HG03558 (cell line): ENCODE data around the gene PTGER3.
"Not testable (repeated sequence)": the region's sequence is repeated elsewhere in the genome, so short reads cannot be mapped to it uniquely, and the experiment has no call there.

ENCODE experiments used
- ATAC-seq: cut with Tn5 transposase; IDR thresholded peaks from one replicate; pipeline ENCODE4 v1.9.1; 2021; ENCODE audit warnings: moderate number of reproducible peaks; ENCODE audit not compliant: unreplicated experiment; ENCODE audit errors: extremely low read depth

Gene PTGER3

DNA sequence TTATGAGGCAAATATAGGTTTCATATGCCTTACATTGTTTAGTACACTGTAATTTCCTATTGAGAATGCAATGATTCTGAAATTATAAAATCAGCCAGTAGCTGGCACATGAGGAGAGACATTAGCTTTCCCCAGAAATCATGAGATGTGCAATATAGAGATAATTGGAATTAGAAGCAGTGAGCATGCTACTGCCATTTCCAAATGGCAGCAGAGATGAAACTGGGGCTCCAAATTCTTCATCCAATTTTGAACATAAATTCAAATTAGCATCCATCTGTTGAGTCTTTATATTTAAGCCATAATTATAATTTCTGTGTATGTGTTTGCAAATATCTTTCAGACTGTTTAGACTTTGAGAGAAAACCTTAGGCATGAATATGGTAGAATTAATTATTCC, 28.8 kb downstream of the PTGER3 start:
- ATAC-seq = no peak

- ATAC-seq = no peak
Measured at GRCh38 chr1:71015745-71016144, 31.9 kb downstream of the PTGER3 start.

- no peak for ATAC-seq
Measured at GRCh38 chr1:71014178-71014579, 33.4 kb downstream of the PTGER3 start.

DNA sequence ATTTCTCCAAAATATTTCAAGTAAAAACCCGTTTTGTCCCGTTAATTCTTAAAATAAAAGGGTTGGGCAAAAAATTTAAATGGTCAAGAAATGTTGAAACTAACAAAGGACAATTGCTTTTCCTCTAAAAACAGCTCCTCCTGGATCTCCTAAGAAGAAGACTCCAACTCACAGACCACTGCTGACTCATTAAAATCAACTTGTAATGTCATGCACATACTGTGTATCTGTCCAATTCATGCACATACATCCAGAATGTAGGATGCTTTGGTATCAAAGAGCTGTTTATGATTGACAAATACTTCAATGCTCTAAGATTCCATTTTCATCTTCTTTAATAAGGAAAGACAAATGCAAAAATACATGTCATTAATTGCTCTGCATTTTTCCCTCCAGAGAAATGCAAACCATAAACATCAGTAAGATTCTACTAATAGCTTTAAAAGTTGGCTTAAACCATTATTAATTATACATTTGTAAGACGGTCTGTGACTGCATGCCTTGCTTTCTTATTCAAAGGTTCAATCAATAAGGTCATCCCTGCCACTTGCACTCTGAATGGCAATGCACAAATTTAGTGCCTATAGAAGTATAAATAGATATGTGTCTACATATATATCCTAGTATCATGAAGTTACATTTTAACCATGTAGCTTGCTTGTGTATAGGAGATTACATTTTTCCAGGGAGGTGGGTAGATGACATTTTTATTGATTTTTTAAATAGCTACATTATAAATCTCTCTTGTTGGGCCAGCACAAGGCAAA, 44.7 kb downstream of the PTGER3 start:
- no peak for ATAC-seq

- no peak for ATAC-seq
Measured at GRCh38 chr1:71001624-71002023, 46.0 kb downstream of the PTGER3 start.

- ATAC-seq = no peak
Measured at GRCh38 chr1:70997793-70998192, 49.8 kb downstream of the PTGER3 start.

DNA sequence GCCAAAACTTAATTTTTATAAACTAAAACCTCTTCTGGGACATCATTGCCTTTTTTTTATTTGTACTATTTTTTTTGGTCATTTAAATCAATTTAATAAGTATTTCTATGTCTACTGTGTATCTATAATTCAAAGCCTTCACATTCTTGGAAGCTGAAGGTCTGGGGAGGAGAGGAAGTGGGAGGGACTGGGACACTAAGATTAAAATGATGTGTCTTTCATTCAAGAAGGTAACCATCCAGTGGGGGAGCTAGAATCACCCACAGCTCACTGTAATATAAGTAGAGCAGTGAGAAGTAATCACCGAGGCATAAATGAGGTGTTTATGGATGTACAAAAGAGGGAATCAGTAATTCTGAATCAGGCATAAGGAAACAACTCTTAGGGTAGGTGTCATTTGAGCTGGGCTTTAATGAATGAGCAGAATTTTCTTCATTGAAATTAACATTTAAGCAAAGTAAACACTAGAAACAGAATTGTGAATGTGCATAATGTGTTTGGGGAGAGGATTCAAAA, 52.8 kb downstream of the PTGER3 start:
- no peak for ATAC-seq

DNA sequence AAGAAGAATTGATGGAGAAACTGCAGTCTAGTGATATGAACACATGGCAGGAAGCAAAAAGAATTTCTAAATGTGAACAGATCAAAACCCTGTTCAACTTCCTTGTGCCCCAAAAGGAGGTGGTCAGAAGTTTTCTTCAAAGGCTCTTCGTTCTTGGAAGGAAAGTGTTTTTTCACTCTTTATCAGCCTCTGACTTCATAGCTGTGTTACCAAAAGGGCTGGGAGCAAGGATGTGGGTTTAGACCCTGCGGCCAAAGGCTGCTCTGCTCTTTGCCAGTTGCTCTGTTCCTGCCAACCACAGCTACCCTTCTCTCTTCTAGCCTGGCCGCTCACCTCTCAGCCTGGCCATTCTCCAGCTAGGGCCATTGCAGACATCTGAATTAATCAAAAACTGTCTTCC, 53.8 kb downstream of the PTGER3 start:
- ATAC-seq = no peak

DNA sequence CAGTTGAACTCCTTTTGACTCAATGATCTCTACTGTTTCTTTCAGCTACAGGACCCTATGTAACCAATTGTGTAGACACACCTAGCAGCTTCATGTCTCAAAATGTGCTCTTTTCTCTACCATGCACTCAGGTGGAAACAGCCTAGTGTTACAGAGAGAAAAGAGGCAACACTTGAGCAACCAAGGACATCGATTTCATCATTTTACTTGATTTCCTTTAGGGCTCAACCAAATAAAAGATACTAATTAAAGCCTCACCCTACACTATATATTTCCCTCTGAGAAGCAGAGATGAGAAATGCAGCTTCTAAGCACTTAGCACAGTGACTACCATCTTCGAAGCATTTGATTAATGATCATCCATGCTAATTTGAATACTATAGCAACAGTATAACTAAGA, 55.1 kb downstream of the PTGER3 start:
- no peak for ATAC-seq

- ATAC-seq = no peak
Measured at GRCh38 chr1:70990469-70991253, 57.0 kb downstream of the PTGER3 start.

GRCh38 chr1:70987497-70987896, 60.1 kb downstream of the PTGER3 start:
- ATAC-seq = no peak

DNA sequence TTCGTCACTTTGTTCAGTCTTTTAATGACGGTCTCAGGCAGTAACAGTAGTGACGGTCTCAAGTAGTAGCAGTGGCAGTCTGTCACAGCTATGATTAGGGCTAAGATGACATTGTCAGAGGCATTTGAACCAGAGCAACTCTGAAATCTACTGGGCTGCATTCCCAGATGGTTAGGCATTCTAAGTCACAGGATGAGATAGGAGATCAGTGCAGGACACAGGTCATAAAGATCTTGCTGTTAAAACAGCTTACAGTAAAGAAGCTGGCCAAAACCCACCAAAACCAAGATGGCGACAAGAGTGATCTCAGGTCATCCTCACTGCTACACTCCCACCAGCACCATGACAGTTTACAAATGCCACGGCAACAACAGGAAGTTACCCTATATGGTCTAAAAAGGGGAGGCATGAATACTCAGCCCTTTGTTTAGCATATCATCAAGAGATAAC, 61.8 kb downstream of the PTGER3 start:
- not testable (repeated sequence) for ATAC-seq

GRCh38 chr1:70985278-70985677, 62.3 kb downstream of the PTGER3 start:
- ATAC-seq = not testable (repeated sequence)

GRCh38 chr1:70980361-70980760, 67.3 kb downstream of the PTGER3 start:
- no peak for ATAC-seq

GRCh38 chr1:70979881-70980280, 67.7 kb downstream of the PTGER3 start:
- ATAC-seq = no peak

DNA sequence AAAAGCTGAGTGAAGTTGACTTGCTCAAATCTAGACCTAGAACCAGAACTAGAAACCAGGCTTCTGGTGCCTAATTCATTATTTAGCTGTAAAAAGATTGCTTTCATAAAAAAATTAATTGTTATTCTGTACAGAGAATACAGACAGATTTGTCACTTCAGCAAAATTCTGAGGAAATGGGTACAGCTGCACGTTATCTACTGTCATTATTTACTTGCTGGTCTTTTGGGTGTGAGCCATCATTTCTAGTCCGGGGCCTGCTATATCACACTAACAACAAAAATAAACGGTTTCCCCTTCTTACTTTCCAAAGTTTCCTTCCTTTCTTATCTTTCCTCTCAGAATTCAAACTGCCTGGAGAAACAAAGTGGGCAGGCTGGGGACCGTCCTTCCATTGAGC, 68.3 kb downstream of the PTGER3 start:
- no peak for ATAC-seq

GRCh38 chr1:70978623-70979022, 69.0 kb downstream of the PTGER3 start:
- no peak for ATAC-seq

GRCh38 chr1:70977575-70977974, 70.0 kb downstream of the PTGER3 start:
- ATAC-seq = no peak

DNA sequence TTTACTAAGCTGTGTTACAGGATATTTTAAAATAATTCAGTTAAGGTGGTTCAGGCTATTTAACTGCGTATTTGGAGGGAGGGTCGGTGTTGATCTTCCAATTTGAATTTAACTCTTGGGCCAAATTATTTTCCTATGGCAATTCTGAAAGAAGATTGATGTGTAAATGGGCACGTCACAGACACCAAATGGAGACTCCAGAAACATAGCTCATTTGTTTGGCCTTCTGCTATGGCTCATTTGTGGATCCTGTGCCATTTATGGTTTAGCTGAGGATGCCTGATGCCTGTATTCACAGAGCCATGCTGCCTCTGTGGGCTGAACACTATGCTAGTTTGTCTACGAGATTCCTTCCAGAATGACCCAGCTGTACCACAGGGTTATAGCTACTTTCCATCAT, 70.6 kb downstream of the PTGER3 start:
- no peak for ATAC-seq

- ATAC-seq = no peak
Measured at GRCh38 chr1:70973754-70974153, 73.9 kb downstream of the PTGER3 start.

DNA sequence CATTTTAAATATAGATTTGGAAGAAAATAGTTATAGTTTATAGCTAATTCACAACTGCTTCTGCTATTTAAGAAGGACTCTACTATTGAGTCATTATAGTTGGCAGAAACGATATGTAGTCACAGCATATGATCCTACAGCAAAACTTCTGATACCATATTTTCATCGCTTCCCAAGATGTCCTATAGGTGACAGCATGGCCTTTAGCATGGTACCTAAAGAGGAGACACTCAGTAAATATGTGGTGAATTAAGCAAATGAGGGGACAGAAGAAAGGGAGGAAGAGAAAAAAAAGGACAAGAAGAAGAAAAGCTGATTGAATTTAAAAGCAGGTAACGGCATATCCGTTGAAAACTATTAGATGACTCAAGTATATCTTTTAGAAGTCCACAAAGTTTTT, 77.2 kb downstream of the PTGER3 start:
- no peak for ATAC-seq
